ENCODE results near the gene ASPA. TPM values are rescaled to one million over a fixed set of nuclear protein-coding genes. Genes with fewer than 3 reads are reported as not detected.

The ASPA gene
- total and polyA plus RNA-seq, 2 experiments from 2014 or later: 0.13 TPM; not detected in 1

- TF ChIP-seq ZNF114 (CRISPR knock-in tag; IDR thresholded peaks at IDR 0.05) (no peak), STAT1 (IDR thresholded peaks at IDR 0.05; ENCODE audit: unreplicated experiment) (no peak), POLR2AphosphoS5 (IDR thresholded peaks at IDR 0.05; ENCODE audit: low read depth) (no peak), ZNF331 (CRISPR knock-in tag; IDR thresholded peaks at IDR 0.05; ENCODE audit: low read depth) (no peak), EZH2phosphoT487 (IDR thresholded peaks at IDR 0.05; ENCODE audit: unreplicated experiment) (no peak)
These were observed 71.2 kb downstream of the ASPA start (continued) for GRCh38 chr17:3546997-3547396.

GRCh38 chr17:3547628-3548027 is 71.8 kb downstream of the ASPA start:
- no peak overlapping the region for H3K4me2 ChIP-seq
- Mint-ChIP-seq H3K9me3 (peaks cover 7% of the 10 kb centered on the region; the same call in 2 of the 3 replicates), H3K4me1 (no peaks in the 10 kb centered on the region; the same call in 2 of the 3 replicates), H3K36me3 (ENCODE audit: low read depth) (no peaks in the 10 kb centered on the region; the same call in 2 of the 3 replicates), H3K27ac (no peak overlapping the region), H3K27me3 (ENCODE audit: insufficient read depth, low read depth, poor library complexity) (peaks cover 11% of the 10 kb centered on the region), H3K4me3 (no peak overlapping the region)
- ATAC-seq (no peak), DNase-seq (ENCODE audit: low spot score) (no peak)
- TF ChIP-seq ETS1 (IDR thresholded peaks at IDR 0.05): no peak
- TF ChIP-seq ZNF114 (CRISPR knock-in tag; IDR thresholded peaks at IDR 0.05): no peak
- no peak for TF ChIP-seq ZNF331 (CRISPR knock-in tag; IDR thresholded peaks at IDR 0.05; ENCODE audit: low read depth)
- no peak for TF ChIP-seq JUNB (IDR thresholded peaks at IDR 0.05; ENCODE audit: unreplicated experiment)
- no peak for TF ChIP-seq EZH2phosphoT487 (IDR thresholded peaks at IDR 0.05; ENCODE audit: unreplicated experiment)
- TF ChIP-seq REST (IDR thresholded peaks at IDR 0.05; ENCODE audit: unreplicated experiment): no peak
- no peak for TF ChIP-seq NANOG (IDR thresholded peaks at IDR 0.05; ENCODE audit: borderline replicate concordance)
- TF ChIP-seq CTCF (conservative IDR thresholded peaks at IDR 0.05; ENCODE audit: low read depth in 2 of 2): no peak
- TF ChIP-seq STAT1 (IDR thresholded peaks at IDR 0.05; ENCODE audit: unreplicated experiment): no peak
- TF ChIP-seq EZH2 (IDR thresholded peaks at IDR 0.05; ENCODE audit: low read depth, unreplicated experiment): no peak
- no peak for TF ChIP-seq POLR2AphosphoS5 (IDR thresholded peaks at IDR 0.05; ENCODE audit: low read depth)
- TF ChIP-seq ZNF462 (CRISPR knock-in tag; IDR thresholded peaks at IDR 0.05): no peak
- no peak for TF ChIP-seq CREB1 (CRISPR knock-in tag; IDR thresholded peaks at IDR 0.05; ENCODE audit: low read depth)
- H3K4me3 ChIP-seq: no peak overlapping the region
- H3F3A ChIP-seq (replicated peaks; ENCODE audit: low read depth): no peaks in the 10 kb centered on the region
- peaks cover 13% of the 10 kb centered on the region; the same call in 1 of the 2 replicates for H3K9me2 ChIP-seq (ENCODE audit: insufficient read depth)
- no peaks in the 10 kb centered on the region for H3K79me2 ChIP-seq (replicated peaks; ENCODE audit: insufficient read depth)
- H3K4me1 ChIP-seq (ENCODE audit: insufficient read depth): no peaks in the 10 kb centered on the region
- no peak overlapping the region for H3K27ac ChIP-seq (ENCODE audit: low read depth)
- H3K36me3 ChIP-seq (ENCODE audit: insufficient read depth): no peaks in the 10 kb centered on the region
- no peak overlapping the region for H2AFZ ChIP-seq
- no peaks in the 10 kb centered on the region for H3K27me3 ChIP-seq (ENCODE audit: insufficient read depth)
- H4K20me1 ChIP-seq (replicated peaks; ENCODE audit: insufficient read depth): no peaks in the 10 kb centered on the region

Data from GM23338 (cell line).